Mucosa of stomach (tissue), 1 donor: ENCODE data around the gene MMP20.

Experiments used
- H3K27me3 ChIP-seq: one replicate; pipeline ENCODE4 v1.7.0; 2013; ENCODE audit warnings: mild to moderate bottlenecking, low read length; ENCODE audit not compliant: control insufficient read depth, insufficient read depth
- H3K36me3 ChIP-seq: one replicate; pipeline ENCODE4 v1.7.0; 2013; ENCODE audit warnings: low read length; ENCODE audit not compliant: control insufficient read depth, insufficient read depth
- H3K4me1 ChIP-seq: one replicate; pipeline ENCODE4 v1.7.0; 2013; ENCODE audit warnings: mild to moderate bottlenecking, low read length; ENCODE audit not compliant: control insufficient read depth, insufficient read depth
- H3K4me3 ChIP-seq: one replicate; pipeline ENCODE4 v1.7.0; 2013; ENCODE audit warnings: low read length
- H3K9ac ChIP-seq: one replicate; pipeline ENCODE4 v1.7.0; 2013; ENCODE audit warnings: mild to moderate bottlenecking, low read length, moderate library complexity
- H3K9me3 ChIP-seq: one replicate; pipeline ENCODE4 v1.7.0; 2013; ENCODE audit warnings: mild to moderate bottlenecking, low read length, moderate library complexity; ENCODE audit not compliant: control insufficient read depth
- donor health status: Pancreatic carcinoma.

MMP20 gene, protein sequence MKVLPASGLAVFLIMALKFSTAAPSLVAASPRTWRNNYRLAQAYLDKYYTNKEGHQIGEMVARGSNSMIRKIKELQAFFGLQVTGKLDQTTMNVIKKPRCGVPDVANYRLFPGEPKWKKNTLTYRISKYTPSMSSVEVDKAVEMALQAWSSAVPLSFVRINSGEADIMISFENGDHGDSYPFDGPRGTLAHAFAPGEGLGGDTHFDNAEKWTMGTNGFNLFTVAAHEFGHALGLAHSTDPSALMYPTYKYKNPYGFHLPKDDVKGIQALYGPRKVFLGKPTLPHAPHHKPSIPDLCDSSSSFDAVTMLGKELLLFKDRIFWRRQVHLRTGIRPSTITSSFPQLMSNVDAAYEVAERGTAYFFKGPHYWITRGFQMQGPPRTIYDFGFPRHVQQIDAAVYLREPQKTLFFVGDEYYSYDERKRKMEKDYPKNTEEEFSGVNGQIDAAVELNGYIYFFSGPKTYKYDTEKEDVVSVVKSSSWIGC

DNA sequence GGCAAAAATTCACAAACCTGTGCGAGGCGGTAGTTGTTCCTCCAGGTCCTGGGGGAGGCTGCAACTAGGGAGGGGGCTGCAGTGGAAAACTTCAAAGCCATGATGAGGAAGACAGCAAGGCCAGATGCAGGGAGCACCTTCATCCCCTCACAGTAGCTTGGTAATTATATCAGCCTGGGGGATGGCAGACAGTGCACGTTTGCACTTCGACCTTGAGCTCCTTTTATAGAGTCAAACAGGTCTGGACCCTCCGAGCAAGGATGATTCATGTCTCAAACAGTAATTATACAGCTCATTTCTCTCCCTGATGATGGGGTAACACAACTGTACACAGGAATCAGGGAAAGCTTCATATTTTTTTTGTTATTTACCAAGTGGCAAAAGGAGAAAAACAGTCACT is at the start of gene MMP20:
MMP20 (minus strand) TSS at position 156 of the 400 bp plus-strand sequence; CDS start at position 143, 13 bp downstream.
- Histone ChIP-seq H3K9me3 (no peaks in the 10 kb centered on the region), H3K36me3 (no peaks in the 10 kb centered on the region), H3K4me3 (no peak within 1 kb of the TSS), H3K9ac (no peak within 1 kb of the TSS), H3K27me3 (no peaks in the 10 kb centered on the region), H3K4me1 (no peaks in the 10 kb centered on the region)

DNA sequence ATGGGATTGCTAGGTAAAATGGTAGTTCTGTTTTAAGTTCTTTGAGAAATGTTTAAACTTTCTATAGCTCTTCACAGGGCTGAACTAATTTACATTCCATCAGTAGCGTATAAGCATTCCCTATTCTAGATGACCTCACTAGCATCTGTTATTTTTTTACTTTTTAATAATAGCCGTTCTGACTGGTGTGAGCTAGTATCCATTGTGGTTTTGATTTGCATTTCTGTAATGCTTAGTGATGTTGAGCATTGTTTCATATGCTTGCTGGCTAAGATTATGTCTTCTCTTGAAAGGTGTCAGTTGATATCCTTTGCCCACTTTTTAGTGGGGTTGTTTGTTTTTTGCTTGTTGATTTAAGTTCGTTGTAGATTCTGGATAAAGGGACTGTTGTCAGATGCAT is 44.5 kb upstream of the MMP20 start:
- no peak overlapping the region for H3K9ac ChIP-seq
- no peaks in the 10 kb centered on the region for H3K9me3 ChIP-seq
- H3K4me3 ChIP-seq: no peak overlapping the region
- H3K4me1 ChIP-seq: no peaks in the 10 kb centered on the region
- no peaks in the 10 kb centered on the region for H3K36me3 ChIP-seq
- no peaks in the 10 kb centered on the region for H3K27me3 ChIP-seq

DNA sequence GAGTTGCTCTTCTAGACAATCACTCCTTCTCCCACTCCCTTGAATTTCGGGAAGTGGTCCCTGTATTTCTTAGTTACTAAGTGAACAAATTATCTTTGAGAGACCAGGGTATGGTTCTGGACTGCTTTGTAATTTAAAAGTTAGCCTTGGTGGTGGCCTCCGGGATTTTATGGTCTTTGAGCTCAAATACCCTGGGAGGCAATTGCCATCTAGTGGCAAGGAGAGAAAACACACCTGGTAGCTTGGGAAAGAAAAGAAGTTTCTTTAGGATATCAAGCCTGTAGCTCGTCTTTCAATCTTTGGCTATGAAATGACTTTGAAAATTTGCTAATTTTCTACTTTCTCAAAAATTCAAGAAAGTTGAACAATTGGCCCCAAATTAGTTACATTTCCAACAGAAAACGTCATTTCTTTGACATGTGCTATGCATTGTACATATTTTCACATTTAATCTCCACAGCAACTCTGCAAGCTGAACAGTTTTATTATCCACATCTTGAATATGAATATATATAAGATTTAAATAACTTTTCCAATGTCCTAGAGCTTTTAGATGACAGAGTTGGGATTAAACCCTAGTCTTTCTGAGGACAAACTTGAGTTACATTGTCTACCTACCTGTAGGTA is 41.3 kb upstream of the MMP20 start:
- Histone ChIP-seq H3K27me3 (no peaks in the 10 kb centered on the region), H3K4me3 (no peak overlapping the region), H3K9ac (no peak overlapping the region), H3K4me1 (no peaks in the 10 kb centered on the region), H3K36me3 (no peaks in the 10 kb centered on the region), H3K9me3 (no peaks in the 10 kb centered on the region)

DNA sequence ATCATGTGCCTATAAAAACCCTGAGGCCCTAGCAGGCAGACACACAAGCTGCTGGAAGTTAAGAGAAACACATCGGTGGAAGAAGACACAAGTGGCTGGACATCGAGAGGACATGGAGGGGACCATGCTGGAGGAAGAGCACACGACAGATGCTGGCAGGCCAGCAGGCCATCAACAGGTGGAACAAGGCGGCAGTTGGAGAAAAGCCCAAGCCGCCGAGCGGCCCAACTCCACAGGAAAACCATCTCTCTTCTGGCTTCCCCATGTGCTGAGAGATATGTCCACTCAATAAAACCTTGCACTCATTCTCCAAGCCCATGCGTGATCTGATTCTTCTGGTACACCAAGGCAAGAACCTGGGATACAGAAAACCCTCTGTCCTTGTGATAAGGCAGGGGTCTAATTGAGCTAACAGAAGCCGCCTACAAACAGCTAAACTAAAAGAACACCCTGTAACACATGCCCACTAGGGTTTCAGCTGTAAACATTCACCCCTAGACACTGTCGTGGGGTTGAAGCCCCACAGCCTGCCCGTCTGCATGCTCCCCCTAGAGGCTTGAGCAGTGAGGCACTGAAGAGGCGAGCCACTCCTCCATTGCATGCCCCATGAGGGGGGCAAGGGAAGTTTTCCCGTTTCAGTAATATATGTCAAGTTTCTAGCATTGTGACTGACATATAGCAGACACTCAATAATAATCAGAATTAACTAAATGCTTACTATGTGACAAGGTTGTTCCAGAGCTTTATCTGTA is 39.0 kb upstream of the MMP20 start:
- Histone ChIP-seq H3K36me3 (no peaks in the 10 kb centered on the region), H3K27me3 (no peaks in the 10 kb centered on the region), H3K9me3 (no peaks in the 10 kb centered on the region), H3K9ac (no peak overlapping the region), H3K4me1 (no peaks in the 10 kb centered on the region), H3K4me3 (no peak overlapping the region)

DNA sequence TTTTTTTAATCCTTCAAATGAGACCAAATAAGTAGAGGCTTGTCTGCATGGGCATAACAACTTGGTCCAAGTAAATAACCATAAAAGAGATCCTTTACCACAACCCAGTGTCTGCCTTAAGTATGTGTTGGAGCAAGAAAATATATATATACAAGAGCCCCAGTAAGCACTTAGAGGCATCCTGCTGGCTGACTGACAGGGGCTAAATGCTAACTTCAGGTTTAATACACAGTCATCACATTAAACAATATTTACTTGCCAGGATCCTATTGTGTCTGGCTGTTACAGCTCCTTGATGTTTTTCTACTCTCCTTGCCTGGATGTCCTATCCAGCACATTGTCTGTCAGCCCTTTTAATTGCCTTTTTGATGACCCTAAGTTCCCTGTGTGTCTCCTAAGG is 37.5 kb upstream of the MMP20 start:
- Histone ChIP-seq H3K27me3 (no peaks in the 10 kb centered on the region), H3K36me3 (no peaks in the 10 kb centered on the region), H3K4me3 (no peak overlapping the region), H3K9me3 (no peaks in the 10 kb centered on the region), H3K9ac (no peak overlapping the region), H3K4me1 (no peaks in the 10 kb centered on the region)

DNA sequence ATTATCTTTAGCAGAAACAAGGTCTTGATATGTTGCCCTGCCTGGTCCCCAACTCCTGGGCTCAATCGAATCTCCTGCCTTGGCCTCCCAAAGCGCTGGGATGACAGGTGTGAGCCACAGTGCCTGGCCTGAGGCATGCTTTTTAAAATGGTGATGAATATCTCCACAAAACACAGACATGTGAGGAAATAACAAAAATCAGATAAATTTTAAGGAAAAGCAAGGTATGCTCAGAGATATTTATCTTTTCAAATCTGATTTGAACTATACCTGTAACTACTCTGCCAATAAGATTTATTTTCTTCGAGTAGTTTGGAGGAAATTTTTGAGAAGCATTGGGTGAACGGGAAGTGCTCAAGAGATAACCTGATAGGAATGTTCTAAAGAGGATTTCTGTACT is 35.9 kb upstream of the MMP20 start:
- H3K27me3 ChIP-seq: no peaks in the 10 kb centered on the region
- H3K4me3 ChIP-seq: no peak overlapping the region
- no peaks in the 10 kb centered on the region for H3K36me3 ChIP-seq
- H3K4me1 ChIP-seq: no peaks in the 10 kb centered on the region
- H3K9ac ChIP-seq: no peak overlapping the region
- no peaks in the 10 kb centered on the region for H3K9me3 ChIP-seq

DNA sequence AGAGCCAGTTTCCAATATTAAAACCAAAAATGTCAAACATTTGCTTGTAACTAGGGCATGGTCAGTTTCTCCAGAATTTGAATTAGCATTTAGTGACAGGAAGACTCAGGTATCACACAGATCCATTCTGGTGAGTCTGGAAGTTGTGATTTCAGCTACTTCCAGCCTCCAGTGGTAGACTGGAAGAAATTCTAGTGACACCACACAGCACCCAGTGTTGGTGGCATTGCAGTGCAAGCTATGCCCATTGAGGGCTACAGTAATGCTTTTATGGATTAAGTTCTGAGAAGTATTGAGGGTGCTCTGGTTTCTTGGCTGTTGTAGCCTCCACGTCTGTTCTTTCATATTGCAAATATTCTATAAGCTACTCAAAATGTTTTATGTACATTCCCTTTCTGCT is 31.4 kb upstream of the MMP20 start:
- H3K36me3 ChIP-seq: no peaks in the 10 kb centered on the region
- H3K9me3 ChIP-seq: no peaks in the 10 kb centered on the region
- H3K4me3 ChIP-seq: no peak overlapping the region
- H3K4me1 ChIP-seq: no peaks in the 10 kb centered on the region
- H3K27me3 ChIP-seq: no peaks in the 10 kb centered on the region
- H3K9ac ChIP-seq: no peak overlapping the region

DNA sequence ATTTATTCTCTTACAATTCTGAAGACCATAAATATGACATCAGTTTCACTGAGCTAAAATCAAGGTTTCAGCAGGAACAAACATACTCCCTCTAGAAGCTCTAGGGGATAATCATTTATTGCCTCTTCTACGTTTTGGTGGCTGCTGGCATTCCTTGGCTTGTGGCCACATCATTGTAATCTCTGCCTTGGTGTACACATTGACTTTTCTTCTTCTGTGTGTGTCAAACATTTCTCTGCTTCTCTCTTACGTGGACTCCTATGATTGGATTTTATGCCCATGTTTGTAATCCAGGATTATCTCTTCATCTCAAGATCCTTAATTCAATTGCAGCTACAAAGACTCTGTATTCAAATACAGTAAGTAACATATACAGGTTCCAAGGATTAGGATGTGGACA is 30.4 kb upstream of the MMP20 start:
- Histone ChIP-seq H3K36me3 (no peaks in the 10 kb centered on the region), H3K9me3 (no peaks in the 10 kb centered on the region), H3K4me3 (no peak overlapping the region), H3K9ac (no peak overlapping the region), H3K27me3 (no peaks in the 10 kb centered on the region), H3K4me1 (no peaks in the 10 kb centered on the region)

DNA sequence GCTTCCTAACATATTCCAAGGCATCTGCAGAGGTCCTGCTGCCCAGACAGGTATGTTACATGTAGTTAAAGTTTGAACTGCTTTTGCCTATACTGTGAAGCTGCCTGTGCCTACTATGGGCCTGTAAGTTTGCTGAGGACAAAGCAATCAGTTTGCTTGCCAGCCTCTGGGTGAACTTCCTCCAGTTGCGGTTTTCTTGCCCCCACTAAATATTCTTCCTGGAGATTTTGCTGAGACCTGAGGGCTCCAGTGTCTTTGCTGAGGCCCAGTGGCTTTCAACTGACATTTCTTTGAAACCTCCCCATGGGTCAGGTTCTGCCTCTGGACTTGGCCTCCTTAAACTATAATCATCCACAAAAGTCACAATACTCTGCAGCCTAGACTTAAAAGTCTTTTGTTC is 29.6 kb upstream of the MMP20 start:
- no peaks in the 10 kb centered on the region for H3K9me3 ChIP-seq

DNA sequence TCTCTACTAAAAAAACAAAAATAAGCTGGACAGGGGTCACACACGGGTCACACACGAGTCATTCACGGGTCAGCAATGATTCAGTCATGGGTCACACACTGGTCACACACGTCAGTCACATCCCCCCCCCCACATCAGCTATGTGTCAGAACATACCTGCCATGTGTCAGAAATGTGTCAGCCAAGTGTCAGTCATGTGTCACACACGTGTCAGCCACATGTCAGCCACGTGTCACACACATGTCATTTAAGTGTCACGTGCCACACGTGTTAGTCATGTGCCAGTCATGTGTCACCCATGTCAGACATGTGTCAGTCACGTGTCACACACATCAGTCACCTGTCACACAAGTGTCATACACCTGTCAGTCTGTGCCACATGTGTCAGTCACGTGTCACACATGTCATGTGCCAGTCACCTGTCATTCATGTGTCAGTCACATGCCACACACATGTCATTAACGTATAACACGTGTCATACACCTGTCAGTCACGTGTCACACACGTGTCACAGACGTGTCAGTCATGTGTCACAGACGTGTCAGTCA is 28.7 kb upstream of the MMP20 start:
- Histone ChIP-seq H3K4me1 (no peaks in the 10 kb centered on the region), H3K4me3 (no peak overlapping the region), H3K9me3 (no peaks in the 10 kb centered on the region), H3K27me3 (no peaks in the 10 kb centered on the region), H3K9ac (no peak overlapping the region), H3K36me3 (no peaks in the 10 kb centered on the region)

More for the DNA sequence above, 29.6 kb upstream of the MMP20 start:
- Histone ChIP-seq H3K36me3 (no peaks in the 10 kb centered on the region), H3K9ac (no peak overlapping the region), H3K4me1 (no peaks in the 10 kb centered on the region), H3K27me3 (no peaks in the 10 kb centered on the region), H3K4me3 (no peak overlapping the region)

DNA sequence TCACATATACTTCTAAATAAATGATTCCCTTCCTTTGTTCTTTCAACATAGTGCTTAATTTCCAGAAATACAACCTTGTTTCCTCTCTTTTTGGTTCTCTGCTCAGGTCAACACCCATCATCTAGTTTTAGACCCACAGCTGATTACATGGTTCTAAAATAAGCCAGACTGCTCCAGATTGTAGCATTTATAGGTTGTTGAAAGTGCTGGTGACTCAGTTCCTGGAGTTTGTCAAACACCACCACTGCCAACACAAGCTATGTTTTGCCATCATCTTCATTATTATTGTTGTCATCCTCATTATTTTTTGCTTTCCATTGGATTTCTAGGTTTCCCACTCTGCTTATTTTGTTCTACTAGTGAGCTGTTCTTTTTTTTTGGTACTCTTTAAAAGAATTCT is 22.3 kb upstream of the MMP20 start:
- Histone ChIP-seq H3K4me3 (no peak overlapping the region), H3K4me1 (no peaks in the 10 kb centered on the region), H3K9ac (no peak overlapping the region), H3K27me3 (no peaks in the 10 kb centered on the region), H3K9me3 (no peaks in the 10 kb centered on the region), H3K36me3 (no peaks in the 10 kb centered on the region)

DNA sequence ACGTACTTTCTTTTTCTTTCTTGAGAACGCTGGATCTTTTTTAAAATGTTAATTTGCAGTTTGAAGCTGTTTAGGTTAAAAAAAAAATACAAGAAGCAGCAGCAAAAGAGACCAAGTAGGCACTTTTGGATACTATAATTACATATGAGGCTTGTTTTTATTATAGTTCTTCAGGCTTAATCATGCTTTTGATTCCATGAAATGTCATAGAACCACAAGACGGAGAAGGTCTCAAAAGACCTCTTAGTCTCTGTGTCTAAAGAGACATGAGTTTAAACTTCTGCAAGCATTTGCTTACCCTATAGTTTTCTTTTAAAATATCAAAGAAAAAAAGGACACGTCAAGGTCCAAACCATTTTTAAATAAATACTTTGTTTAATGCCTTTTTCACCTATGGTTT is 18.8 kb upstream of the MMP20 start:
- H3K4me3 ChIP-seq: no peak overlapping the region
- no peak overlapping the region for H3K9ac ChIP-seq
- no peaks in the 10 kb centered on the region for H3K4me1 ChIP-seq
- H3K27me3 ChIP-seq: no peaks in the 10 kb centered on the region
- no peaks in the 10 kb centered on the region for H3K36me3 ChIP-seq
- H3K9me3 ChIP-seq: no peaks in the 10 kb centered on the region
